HG03280 (cell line): ENCODE measurements around the gene TUBB4B.

Source experiments
- ATAC-seq: cut with Tn5 transposase; IDR thresholded peaks from one replicate; pipeline ENCODE4 v1.9.1; 2021; ENCODE audit warnings: mild to moderate bottlenecking, moderate library complexity; ENCODE audit not compliant: unreplicated experiment

Gene TUBB4B

DNA sequence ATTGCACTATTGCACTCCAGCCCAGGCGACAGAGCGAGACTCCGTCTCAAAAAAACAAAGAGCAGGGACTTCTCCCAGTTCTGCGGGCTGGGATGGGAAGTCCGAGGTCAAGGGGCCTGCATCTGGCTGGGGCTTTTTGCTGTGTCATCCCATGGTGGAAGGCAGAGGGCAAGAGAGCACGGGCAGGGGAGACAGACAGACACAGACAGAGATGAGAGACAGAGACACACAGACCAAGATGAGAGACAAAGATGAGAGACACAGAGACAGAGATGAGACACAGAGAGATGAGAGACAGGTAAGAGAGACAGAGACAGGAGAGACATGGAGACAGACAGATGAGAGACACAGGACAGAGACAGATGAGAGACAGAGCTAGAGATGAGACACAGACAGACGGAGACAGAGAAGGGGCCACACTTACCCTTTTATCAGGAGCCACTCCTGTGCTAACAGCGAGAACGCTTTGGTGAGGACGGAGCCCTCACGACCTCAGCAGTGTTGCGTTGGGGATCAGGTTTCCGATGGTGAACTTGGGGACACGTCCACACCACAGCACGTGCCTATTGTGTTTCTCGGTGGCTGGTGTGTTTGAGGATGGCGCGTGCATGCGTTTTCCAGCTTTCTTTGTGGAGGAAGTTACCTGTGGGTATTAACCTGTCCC lies 27.6 kb downstream of the TUBB4B start:
- ATAC-seq = no peak

DNA sequence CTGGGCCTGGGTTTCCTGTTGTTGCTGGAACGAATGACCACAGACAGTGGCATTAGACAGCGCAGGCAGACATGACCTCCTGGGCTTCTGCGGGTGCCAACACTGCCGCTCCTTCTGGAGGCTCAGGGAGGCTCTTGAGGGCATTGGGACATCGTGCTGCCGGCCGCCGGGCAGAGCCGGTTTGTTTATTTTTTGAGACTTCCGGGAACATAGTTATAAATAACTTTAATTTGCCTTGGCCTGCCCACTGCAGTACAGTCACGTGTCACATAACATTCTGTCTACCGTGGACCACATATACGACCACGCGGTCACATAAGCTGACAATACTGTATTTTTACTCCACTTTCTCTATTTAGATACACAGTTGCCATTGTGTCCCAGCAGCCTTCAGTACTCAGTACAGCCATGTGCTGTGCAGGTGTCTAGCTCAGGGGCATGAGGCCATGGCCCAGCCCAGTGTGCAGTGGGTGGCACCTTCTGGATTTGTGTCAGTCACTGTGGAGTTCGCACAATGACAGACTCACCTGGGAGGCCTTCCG lies 28.2 kb downstream of the TUBB4B start:
- no peak for ATAC-seq

- ATAC-seq = no peak
Observed at GRCh38 chr9:137270929-137271695, 30.0 kb downstream of the TUBB4B start.

GRCh38 chr9:137271696-137272076 lies 30.6 kb downstream of the TUBB4B start:
- no peak for ATAC-seq

DNA sequence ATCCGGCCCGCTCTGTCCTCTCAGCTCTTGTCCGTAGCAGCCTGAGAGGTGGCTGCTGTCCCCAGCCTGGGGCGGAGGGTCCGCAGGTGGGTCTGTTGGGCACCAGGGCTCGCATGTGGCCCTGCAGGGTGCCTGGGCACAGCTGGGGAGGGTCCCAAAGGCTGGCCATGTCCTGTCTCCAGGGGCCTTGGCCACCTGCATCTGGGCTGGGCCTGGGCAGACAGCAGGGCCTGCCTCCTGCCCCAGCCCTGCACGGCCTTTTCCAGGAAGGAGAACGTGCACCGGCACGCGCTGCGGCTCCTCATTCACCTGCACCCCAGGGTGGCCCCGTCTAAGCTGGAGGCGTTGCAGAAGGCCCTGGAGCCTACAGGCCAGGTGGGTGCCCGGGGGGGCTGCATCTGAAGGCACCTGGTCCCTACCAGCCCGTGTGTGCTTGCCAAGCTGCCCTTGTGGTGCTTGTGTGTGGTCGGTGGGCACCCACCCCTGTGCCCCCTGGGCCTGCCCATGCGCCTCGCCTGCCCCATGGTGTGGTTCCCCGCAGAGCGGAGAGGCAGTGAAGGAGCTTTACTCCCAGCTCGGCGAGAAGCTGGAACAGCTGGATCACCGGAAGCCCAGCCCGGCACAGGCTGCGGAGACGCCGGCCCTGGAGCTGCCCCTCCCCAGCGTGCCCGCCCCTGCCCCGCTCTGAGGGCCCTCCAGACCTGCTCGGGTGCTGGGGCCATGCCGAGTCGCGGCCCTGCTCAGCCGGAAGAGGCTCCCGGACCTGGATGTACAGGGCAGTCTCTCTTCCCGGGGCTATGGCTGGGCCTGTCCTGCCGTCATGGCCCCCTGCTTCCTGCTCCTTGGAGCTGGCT lies 31.4 kb downstream of the TUBB4B start:
- no peak for ATAC-seq

GRCh38 chr9:137273095-137273490 lies 32.0 kb downstream of the TUBB4B start:
- no peak for ATAC-seq

DNA sequence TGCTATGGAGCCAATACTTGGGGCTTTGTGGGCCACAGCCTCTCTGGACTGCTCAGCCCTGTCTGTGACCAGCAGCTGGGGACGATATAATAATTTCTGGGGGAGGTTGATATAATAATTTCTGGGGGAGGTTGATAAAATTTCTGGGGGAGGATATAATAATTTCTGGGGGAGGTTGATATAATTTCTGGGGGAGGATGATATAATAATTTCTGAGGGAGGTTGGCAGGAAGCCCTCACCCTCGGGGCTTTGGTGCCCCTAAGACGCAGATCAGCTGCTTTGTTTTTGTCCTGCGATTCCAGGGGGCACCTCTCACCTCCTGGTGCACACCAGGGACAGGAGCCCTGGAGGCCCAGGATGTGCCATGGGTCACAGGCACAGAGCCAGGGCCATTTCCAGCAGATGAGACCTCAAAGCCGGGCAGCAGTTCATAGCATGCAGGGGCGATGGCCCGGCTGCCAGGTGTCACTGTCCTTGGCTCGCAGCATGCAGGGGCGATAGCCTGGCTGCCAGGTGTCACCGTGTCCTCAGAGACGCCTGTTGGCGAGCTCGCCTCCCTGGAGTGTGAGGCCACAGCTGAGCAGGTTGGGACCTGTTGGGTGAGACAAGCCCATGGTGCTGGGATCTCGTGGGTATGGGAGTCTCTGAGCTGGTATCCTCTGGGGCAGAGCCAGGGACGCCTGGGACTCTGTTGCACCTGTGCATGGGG lies 32.7 kb downstream of the TUBB4B start:
- no peak for ATAC-seq

- no peak for ATAC-seq
Observed at GRCh38 chr9:137275203-137275587, 34.1 kb downstream of the TUBB4B start.

GRCh38 chr9:137275588-137276472 lies 34.7 kb downstream of the TUBB4B start:
- ATAC-seq = no peak

DNA sequence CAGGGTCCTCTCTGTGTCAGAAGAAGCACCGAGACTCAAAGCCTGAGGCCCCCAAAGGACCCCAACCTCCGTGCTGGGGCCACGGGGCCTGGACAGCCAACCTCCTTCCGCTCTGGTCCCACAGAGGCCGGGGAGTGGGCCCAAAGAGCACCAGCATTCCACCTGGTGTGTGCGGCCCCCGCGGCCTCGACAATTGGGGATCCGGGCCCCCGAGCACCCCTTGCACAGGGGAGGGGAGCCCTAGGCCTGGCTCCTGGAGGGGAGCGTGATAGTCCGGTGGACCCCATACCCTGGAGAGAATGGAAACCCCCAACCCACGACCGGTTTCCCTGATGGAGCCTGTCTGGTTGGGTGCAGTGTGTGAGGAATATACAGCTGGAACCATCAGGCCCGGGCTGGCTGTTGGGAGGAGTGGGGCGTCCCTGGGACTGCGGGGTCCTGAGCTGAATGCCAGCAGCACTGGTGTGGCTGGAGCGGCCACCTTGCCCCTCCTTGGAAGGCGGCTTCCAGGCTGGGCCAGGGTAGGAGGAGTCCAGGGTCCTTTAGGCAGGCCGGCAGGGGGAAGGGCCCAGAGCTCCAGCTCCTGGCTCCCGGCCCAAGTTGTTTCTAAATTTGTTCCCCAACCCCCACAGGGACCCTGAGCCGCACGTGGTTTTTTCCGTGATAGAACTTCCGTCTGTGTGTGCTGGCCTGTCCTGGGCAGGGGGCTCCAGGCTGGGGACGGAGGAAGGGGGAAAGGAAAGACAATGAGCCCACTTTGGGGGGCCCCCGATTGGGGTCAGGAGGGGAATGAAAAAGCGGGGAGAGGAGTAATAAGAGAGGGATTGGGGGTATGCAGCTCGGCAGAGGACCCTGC lies 35.6 kb downstream of the TUBB4B start:
- ATAC-seq = no peak

DNA sequence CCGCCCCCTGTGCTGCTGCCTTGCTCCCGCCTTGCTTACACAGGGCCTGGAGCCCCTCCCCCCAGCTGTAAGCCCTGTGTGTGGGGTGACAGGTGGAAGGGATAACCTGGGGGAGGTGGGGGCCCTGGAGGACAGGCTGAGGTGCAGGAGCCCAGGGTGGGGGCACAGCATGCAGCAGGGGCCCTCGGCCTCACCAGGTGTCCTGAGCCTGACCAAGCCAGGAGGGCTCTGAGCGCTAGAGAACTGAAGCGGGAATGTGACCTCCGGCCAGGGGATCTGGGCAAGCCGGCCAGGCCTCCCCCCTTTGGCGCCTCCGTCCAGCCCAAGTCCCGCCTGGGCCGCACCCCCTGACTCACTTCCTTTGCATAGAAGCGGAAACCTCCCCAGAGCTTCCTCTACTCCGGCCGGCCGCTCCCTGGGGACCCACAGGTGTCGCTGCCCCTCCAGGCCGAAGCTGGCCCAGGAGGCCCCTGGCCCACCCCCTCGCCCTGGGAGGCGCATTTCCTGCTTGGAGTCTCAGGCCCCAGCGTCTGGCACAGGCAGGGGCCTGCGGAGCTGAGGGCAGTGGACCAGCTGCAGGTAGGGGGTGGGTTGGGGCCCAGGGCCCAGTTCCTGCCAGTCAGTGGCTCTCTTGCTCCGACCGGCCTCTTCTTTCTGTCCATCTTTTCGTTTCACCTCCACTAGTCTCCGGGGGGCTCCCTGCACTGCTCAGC lies 36.4 kb downstream of the TUBB4B start, which contains the start of gene TOR4A:
TOR4A (plus strand) TSS at position 398 of the 713 bp plus-strand sequence. CDS start 964 bp downstream, outside the sequence.
- ATAC-seq = peak; percentile 65

- ATAC-seq = no peak
Observed at GRCh38 chr9:137278061-137278701, 37.1 kb downstream of the TUBB4B start.

GRCh38 chr9:137278721-137279711 lies 37.9 kb downstream of the TUBB4B start:
- ATAC-seq = no peak

- no peak for ATAC-seq
Observed at GRCh38 chr9:137279741-137280473, 38.8 kb downstream of the TUBB4B start.

- no peak for ATAC-seq
Observed at GRCh38 chr9:137280474-137281344, 39.6 kb downstream of the TUBB4B start.
